GM19035 (cell line): ENCODE results near the gene TAS1R3.
"Not testable (repeated sequence)": the region's sequence is repeated elsewhere in the genome, so short reads cannot be mapped to it uniquely, and the experiment has no call there.

Experiments used
- ATAC-seq: cut with Tn5 transposase; IDR thresholded peaks from one replicate; pipeline ENCODE4 v1.9.1; 2021; ENCODE audit not compliant: unreplicated experiment

Gene TAS1R3

DNA sequence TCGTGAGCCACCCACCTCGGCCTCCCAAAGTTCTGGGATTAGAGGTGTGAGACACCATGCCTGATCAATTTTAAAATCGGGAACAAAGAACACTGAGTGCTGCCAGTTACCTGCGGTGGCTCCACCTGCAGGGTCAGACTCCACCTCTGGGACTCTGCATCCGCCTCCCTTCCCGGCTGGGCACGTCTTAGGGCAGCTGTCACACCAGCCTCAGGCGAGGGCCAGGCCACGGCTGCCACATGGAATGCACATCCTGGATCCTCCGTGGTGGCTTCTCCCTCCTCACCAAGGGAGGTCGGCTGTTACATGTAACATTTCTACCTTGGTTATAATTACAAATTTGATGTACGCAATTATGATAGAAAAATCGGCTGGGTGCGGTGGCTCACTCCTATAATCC, 33.2 kb downstream of the TAS1R3 start:
- no peak for ATAC-seq

DNA sequence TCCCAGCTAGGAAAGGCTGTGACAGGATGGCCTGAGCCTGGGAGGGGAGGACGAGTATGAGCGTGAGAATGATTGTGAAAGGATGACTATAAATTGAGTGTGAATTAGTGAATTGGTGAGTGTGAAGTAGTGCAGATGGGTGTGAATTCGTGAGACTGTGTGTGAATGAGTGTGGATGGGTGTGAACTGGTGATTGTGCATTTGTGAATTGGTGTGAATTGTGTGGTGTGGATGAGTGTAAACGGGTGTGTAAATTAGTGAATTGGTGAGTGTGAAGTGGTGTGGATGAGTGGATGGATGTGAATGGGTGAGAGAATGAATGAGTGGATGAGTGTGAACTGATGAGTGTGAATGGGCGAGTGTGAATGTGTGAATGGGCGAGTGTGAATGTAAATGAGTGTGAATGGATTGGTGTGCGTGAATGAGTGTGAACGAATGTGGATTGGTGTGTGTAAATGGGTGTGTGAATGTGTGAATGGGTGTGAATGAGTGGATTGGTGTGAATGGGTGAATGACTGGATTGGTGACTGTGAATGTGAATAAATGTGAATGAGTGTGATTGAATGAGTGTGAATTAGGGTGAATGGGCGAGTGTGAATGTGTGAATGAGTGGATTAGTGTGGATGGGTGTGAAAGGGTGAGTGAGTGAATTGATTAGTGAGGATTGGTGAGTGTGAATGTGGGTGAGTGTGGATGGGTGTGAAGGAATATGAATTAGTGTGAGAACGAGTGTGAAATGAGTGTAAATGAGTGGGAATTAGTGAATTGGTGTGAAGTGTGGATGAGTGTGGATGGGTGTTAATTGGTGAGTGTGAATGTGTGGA, 35.0 kb downstream of the TAS1R3 start:
- no peak for ATAC-seq

DNA sequence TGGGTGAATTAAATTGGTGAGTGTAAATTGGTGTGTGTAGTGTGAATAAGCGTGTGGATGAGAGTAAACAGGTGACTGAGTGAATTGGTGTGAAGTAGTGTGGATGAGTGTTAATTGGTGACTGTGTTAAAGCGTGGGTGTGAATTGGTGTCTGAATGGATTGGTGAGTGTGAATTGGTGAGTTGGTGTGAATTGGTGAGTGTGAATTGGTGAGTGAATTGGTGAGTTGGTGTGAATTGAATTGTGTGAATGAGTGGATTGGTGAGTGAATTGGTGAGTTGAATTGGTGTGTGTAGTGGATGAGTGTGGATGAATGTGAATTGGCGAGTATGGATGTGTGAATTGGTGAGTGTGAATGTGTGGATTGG, 35.6 kb downstream of the TAS1R3 start:
- no peak for ATAC-seq

GRCh38 chr1:1367315-1367714, 36.2 kb downstream of the TAS1R3 start:
- no peak for ATAC-seq

GRCh38 chr1:1370094-1370493, 39.0 kb downstream of the TAS1R3 start:
- not testable (repeated sequence) for ATAC-seq

- ATAC-seq: no peak
Measured at GRCh38 chr1:1370771-1371300, 39.8 kb downstream of the TAS1R3 start.

DNA sequence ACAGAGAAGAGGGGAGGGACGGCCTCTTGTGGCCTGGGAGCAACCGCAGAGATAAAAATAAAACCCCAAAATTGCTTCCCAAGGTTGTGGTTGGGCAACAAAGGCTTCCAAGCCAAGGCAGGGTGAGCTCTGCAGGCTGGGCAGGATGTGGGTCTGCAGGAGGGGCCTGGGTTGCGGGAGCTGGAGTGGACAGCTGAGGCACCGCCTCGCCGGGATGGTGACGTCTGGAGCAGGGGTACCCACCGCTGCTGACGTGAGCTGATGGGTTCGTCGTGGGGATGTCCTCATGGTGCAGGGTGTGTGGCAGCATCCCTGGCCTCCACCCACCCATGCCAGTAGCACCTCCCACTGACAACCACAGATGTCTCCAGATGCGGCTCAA, 40.3 kb downstream of the TAS1R3 start:
- ATAC-seq: no peak

DNA sequence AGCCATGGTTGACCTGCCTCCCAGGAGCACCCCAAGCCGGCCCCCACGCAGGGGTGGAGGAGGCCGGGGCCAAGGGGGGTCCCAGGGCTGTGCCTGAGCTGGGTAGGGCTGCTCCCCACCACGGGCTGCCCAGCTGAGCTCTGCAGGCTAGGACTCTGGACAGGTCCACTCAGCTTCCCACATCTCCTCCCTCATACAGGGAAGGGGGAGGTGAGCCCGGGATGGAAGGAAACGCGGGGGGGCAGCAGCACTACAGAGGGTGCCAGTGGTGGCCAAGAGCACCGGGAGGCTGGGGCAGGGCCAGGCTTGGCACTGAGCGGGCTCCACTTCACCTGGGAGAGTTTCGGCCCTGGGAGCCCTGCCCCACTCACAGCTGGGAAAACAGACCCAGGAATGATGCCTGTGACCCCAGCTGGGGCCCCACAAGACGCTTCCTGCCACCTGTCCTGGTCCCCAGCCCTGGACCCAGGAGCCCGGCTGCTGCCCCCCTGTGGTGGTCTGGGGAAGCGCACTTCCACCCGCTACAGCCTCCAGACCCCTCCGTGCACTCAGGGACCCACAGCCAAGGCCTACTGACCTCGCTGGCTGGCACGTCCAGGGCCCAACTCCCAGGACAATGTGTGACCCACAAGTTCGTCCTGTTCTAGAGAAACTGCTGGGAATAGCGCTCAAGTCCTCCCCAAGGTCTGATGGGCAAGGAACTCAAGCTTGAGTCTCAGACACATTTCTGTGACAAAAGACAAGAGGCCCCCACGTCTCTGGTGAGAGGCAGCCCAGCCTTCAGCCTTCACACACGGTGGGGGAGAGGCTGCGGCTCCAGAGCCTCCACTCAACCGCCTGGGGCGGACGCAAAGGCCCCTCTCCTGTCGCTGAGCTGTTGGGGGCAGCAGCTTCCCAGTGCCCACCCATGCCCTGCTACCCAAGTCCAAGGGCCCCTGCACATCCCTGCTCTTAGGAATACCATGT, 40.9 kb downstream of the TAS1R3 start:
- no peak for ATAC-seq

GRCh38 chr1:1373051-1373814, 42.2 kb downstream of the TAS1R3 start:
- no peak for ATAC-seq

- ATAC-seq: no peak
Measured at GRCh38 chr1:1373815-1374588, 42.9 kb downstream of the TAS1R3 start.

GRCh38 chr1:1374589-1374928, 43.5 kb downstream of the TAS1R3 start:
- ATAC-seq: peak; percentile 5

DNA sequence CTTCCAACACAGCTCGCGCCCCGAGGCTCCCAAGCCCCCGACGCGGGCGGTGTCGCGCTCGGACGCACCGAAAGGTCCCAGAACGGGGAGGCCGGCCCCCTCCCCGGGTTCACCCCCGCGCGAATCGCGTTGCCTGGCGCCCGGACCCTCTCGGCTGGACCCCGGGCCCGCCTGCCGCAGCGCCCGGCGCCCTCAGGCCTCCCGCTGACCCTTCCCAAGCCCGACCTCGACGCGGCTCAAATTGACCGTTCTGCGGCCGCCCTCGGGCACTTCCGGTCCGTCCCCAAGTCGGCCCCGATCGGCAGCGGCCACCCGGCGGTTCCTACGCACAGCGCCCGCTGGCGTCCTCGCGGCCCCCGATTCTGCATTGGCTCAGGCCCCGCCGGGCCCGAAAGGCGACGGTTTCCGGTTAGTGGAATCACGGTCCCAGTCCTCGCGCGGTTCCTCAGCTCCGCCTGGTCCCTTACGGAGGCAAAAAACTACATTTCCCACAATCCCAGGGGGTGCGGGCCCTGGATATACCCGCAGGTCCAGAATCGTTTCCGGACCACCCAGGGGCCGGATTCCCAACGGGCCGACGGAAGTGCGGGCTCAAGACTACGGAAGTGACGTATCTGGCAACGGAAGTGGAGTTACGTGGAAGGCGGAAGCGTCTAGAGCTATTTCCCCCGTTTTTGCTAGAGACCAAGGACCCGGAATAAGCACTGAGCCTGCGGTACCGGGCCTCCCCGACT, 44.0 kb downstream of the TAS1R3 start, which contains the start of gene AURKAIP1:
Gene AURKAIP1, minus strand, starts transcription at position 279 of the 734 bp plus-strand sequence. CDS start 451 bp downstream, outside the sequence.
- peak; percentile 89 for ATAC-seq

GRCh38 chr1:1376551-1377226, 45.6 kb downstream of the TAS1R3 start:
- ATAC-seq: no peak

- ATAC-seq: no peak
Measured at GRCh38 chr1:1377540-1378205, 46.6 kb downstream of the TAS1R3 start.

- no peak for ATAC-seq
Measured at GRCh38 chr1:1380860-1381259, 49.8 kb downstream of the TAS1R3 start.

DNA sequence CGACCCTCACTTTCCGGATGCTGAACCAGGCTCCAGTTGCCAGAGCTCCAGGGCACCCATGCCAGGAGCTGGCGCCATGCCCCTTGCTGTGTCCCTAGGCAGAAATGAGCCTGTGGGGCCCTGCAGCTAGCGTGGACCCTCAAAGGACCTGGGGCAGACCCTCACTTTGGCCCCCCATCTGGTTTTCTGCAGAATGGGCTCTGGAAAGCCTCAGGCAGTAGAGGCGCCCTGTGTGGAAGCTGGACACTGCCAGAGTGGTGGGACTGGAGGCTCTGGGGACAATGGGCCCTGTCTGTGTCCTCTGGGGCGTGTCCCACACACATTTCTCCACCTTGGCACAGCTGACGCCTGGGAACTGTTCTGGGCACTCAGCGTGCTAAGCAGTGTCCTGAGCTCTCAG, 50.2 kb downstream of the TAS1R3 start:
- no peak for ATAC-seq
